Suprapubic skin (tissue), 4 donors: Measurements from ENCODE around the gene GSTO1. TPM values are rescaled to one million over a fixed set of nuclear protein-coding genes. Genes with fewer than 3 reads are reported as not detected.
"Not testable (repeated sequence)": the region's sequence is repeated elsewhere in the genome, so short reads cannot be mapped to it uniquely, and the experiment has no call there.

ENCODE experiments used
- DNase-seq, 2 donors: peaks; one replicate each; pipeline ENCODE4 v3.0.0-alpha.2; 2019; ENCODE audit warnings: low spot score in 2 of 2
- H3K27ac ChIP-seq: fragments of 200-600 bp; sonication (generic); one replicate; pipeline ENCODE4 v1.5.1; 2019
- H3K27me3 ChIP-seq: fragments of 200-600 bp; sonication (generic); one replicate; pipeline ENCODE4 v1.5.1; 2019
- H3K36me3 ChIP-seq: fragments of 200-600 bp; sonication (generic); one replicate; pipeline ENCODE4 v1.5.1; 2019
- H3K4me1 ChIP-seq: fragments of 200-600 bp; sonication (generic); one replicate; pipeline ENCODE4 v1.5.1; 2019
- H3K4me3 ChIP-seq: fragments of 200-600 bp; sonication (generic); one replicate; pipeline ENCODE4 v1.5.1; 2019; ENCODE audit warnings: mild to moderate bottlenecking
- H3K9me3 ChIP-seq: fragments of 200-600 bp; sonication (generic); one replicate; pipeline ENCODE4 v1.5.1; 2019
- CTCF ChIP-seq, 2 donors: fragments of 200-600 bp in 1 of 2; fragments of 450-650 bp in 1 of 2; sonication (generic) in 1 of 2; IDR thresholded peaks; one replicate each; pipeline ENCODE4 v1.5.1; 2016 to 2019; ENCODE audit warnings: antibody characterized with exemption in 2 of 2, mild to moderate bottlenecking in 1 of 2, moderate library complexity in 1 of 2
- EP300 ChIP-seq: sonication (generic); formaldehyde crosslinking; IDR thresholded peaks from one replicate; pipeline ENCODE4 v1.6.1; 2017; ENCODE audit warnings: antibody characterized with exemption
- POLR2A ChIP-seq, 2 donors: fragments of 450-650 bp; IDR thresholded peaks; one replicate each; pipeline ENCODE4 v1.6.1; 2017; ENCODE audit warnings: antibody characterized with exemption in 2 of 2, mild to moderate bottlenecking in 2 of 2, moderate library complexity in 2 of 2
- POLR2AphosphoS5 ChIP-seq, 3 donors: sonication (generic); formaldehyde crosslinking; IDR thresholded peaks; one replicate each; pipeline ENCODE4 v1.6.1; 2017; ENCODE audit warnings: antibody characterized with exemption in 3 of 3
- whole genome bisulfite sequencing: methylation state at CpG from one replicate; pipeline ENCODE4 v1.1.5; 2018; 5-methylcytosine and 5-hydroxymethylcytosine counted together
- total RNA-seq, 4 donors: library from RNA; depleted of rRNA; stranded (reverse); fragments of >200 nt; gene quantifications; one replicate each; pipeline ENCODE4 v1.1.0, GENCODE V29; 2016

Gene GSTO1
- total RNA-seq, 4 donors from 2014 or later: 38.2 to 61.4 (median 56.7) TPM

- 56% methylated on average over 1 of the region's 1 CpG for WGBS
- Histone ChIP-seq H3K27ac (no peak overlapping the region), H3K4me1 (peaks cover 11% of the 10 kb centered on the region), H3K9me3 (no peaks in the 10 kb centered on the region), H3K27me3 (no peaks in the 10 kb centered on the region), H3K4me3 (no peak overlapping the region), H3K36me3 (no peaks in the 10 kb centered on the region)
- DNase-seq: no peak
- TF ChIP-seq POLR2AphosphoS5 (IDR thresholded peaks at IDR 0.05) (no peak), EP300 (no peak), POLR2A (IDR thresholded peaks at IDR 0.05) (no peak), CTCF (IDR thresholded peaks at IDR 0.05) (no peak)
Measured at GRCh38 chr10:104233817-104234216, 20.9 kb upstream of the GSTO1 start.

GRCh38 chr10:104234934-104235333 lies 19.8 kb upstream of the GSTO1 start:
- no peaks in the 10 kb centered on the region for H3K27me3 ChIP-seq
- no peaks in the 10 kb centered on the region for H3K9me3 ChIP-seq
- H3K4me3 ChIP-seq: no peak overlapping the region
- TF ChIP-seq CTCF (IDR thresholded peaks at IDR 0.05): no peak
- no peak for TF ChIP-seq POLR2A (IDR thresholded peaks at IDR 0.05)
- no peak for TF ChIP-seq POLR2AphosphoS5 (IDR thresholded peaks at IDR 0.05)
- TF ChIP-seq EP300: no peak
- 80% methylated on average over 1 of the region's 1 CpG for WGBS
- no peaks in the 10 kb centered on the region for H3K36me3 ChIP-seq
- H3K27ac ChIP-seq: no peak overlapping the region
- peaks cover 11% of the 10 kb centered on the region for H3K4me1 ChIP-seq
- no peak for DNase-seq

GRCh38 chr10:104235801-104236200 lies 18.9 kb upstream of the GSTO1 start:
- Histone ChIP-seq H3K4me3 (no peak overlapping the region), H3K4me1 (peaks cover 11% of the 10 kb centered on the region), H3K9me3 (no peaks in the 10 kb centered on the region), H3K27me3 (no peaks in the 10 kb centered on the region), H3K36me3 (no peaks in the 10 kb centered on the region), H3K27ac (no peak overlapping the region)
- WGBS: 86% methylated on average over 3 of the region's 3 CpGs
- no peak for DNase-seq
- TF ChIP-seq POLR2A (IDR thresholded peaks at IDR 0.05) (no peak), CTCF (IDR thresholded peaks at IDR 0.05) (no peak), POLR2AphosphoS5 (IDR thresholded peaks at IDR 0.05) (no peak), EP300 (no peak)

GRCh38 chr10:104240078-104240477 lies 14.6 kb upstream of the GSTO1 start:
- Histone ChIP-seq H3K9me3 (no peaks in the 10 kb centered on the region), H3K4me1 (no peaks in the 10 kb centered on the region), H3K27me3 (no peaks in the 10 kb centered on the region), H3K27ac (no peak overlapping the region), H3K36me3 (no peaks in the 10 kb centered on the region), H3K4me3 (no peak overlapping the region)
- no peak for DNase-seq
- 70% methylated on average over 2 of the region's 2 CpGs for WGBS
- no peak for TF ChIP-seq CTCF (IDR thresholded peaks at IDR 0.05)
- TF ChIP-seq POLR2AphosphoS5 (IDR thresholded peaks at IDR 0.05): no peak
- no peak for TF ChIP-seq POLR2A (IDR thresholded peaks at IDR 0.05)
- TF ChIP-seq EP300: no peak

- Histone ChIP-seq H3K36me3 (no peaks in the 10 kb centered on the region), H3K27ac (no peak overlapping the region), H3K9me3 (no peaks in the 10 kb centered on the region), H3K4me3 (no peak overlapping the region), H3K27me3 (no peaks in the 10 kb centered on the region), H3K4me1 (no peaks in the 10 kb centered on the region)
- DNase-seq: no peak
- TF ChIP-seq POLR2A (IDR thresholded peaks at IDR 0.05): no peak
- TF ChIP-seq POLR2AphosphoS5 (IDR thresholded peaks at IDR 0.05): no peak
- no peak for TF ChIP-seq CTCF (IDR thresholded peaks at IDR 0.05)
- no peak for TF ChIP-seq EP300
Measured at GRCh38 chr10:104242545-104242944, 12.1 kb upstream of the GSTO1 start.

- 88% methylated on average over 3 of the region's 3 CpGs for WGBS
- H3K9me3 ChIP-seq, DNase-seq, H3K4me1 ChIP-seq, H3K36me3 ChIP-seq, H3K27me3 ChIP-seq, H3K4me3 ChIP-seq, H3K27ac ChIP-seq: not testable (repeated sequence)
Measured at GRCh38 chr10:104243009-104243408, 11.7 kb upstream of the GSTO1 start.
